Thyroid gland (tissue), 4 donors: ENCODE measurements around the gene THRSP.
"Not testable (repeated sequence)": the region's sequence is repeated elsewhere in the genome, so short reads cannot be mapped to it uniquely, and the experiment has no call there.

Source experiments
- CTCF ChIP-seq, 6 experiments: fragments of 200-600 bp in 3 of 6; fragments of 450-650 bp in 3 of 6; sonication (generic) in 3 of 6; IDR thresholded peaks; one replicate each; pipeline ENCODE4 v1.5.1; 2016 to 2019; ENCODE audit warnings: antibody characterized with exemption in 6 of 6, mild to moderate bottlenecking in 2 of 6, inconsistent platforms in 1 of 6, moderate library complexity in 1 of 6
- POLR2A ChIP-seq, 2 donors: fragments of 450-650 bp; IDR thresholded peaks; one replicate each; pipeline ENCODE4 v1.6.1; 2017; ENCODE audit warnings: antibody characterized with exemption in 2 of 2, mild to moderate bottlenecking in 2 of 2, moderate library complexity in 1 of 2

- TF ChIP-seq CTCF, POLR2A (IDR thresholded peaks at IDR 0.05): not testable (repeated sequence)
Observed at GRCh38 chr11:78059749-78060328, 3.8 kb upstream of the THRSP start.
